Hair follicular keratinocyte (primary cell): ENCODE measurements around the gene AACS. TPM values are rescaled to one million over a fixed set of nuclear protein-coding genes. Genes with fewer than 3 reads are reported as not detected.

Experiments used
- total RNA-seq: library from RNA; depleted of rRNA; stranded (reverse); fragments of >200 nt; gene quantifications from 2 replicates; pipeline ENCODE4 v1.2.3, GENCODE V29; 2015

AACS gene, protein sequence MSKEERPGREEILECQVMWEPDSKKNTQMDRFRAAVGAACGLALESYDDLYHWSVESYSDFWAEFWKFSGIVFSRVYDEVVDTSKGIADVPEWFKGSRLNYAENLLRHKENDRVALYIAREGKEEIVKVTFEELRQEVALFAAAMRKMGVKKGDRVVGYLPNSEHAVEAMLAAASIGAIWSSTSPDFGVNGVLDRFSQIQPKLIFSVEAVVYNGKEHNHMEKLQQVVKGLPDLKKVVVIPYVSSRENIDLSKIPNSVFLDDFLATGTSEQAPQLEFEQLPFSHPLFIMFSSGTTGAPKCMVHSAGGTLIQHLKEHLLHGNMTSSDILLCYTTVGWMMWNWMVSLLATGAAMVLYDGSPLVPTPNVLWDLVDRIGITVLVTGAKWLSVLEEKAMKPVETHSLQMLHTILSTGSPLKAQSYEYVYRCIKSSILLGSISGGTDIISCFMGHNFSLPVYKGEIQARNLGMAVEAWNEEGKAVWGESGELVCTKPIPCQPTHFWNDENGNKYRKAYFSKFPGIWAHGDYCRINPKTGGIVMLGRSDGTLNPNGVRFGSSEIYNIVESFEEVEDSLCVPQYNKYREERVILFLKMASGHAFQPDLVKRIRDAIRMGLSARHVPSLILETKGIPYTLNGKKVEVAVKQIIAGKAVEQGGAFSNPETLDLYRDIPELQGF
- total RNA-seq: 41.0 and 57.5 TPM in 2 replicates

DNA sequence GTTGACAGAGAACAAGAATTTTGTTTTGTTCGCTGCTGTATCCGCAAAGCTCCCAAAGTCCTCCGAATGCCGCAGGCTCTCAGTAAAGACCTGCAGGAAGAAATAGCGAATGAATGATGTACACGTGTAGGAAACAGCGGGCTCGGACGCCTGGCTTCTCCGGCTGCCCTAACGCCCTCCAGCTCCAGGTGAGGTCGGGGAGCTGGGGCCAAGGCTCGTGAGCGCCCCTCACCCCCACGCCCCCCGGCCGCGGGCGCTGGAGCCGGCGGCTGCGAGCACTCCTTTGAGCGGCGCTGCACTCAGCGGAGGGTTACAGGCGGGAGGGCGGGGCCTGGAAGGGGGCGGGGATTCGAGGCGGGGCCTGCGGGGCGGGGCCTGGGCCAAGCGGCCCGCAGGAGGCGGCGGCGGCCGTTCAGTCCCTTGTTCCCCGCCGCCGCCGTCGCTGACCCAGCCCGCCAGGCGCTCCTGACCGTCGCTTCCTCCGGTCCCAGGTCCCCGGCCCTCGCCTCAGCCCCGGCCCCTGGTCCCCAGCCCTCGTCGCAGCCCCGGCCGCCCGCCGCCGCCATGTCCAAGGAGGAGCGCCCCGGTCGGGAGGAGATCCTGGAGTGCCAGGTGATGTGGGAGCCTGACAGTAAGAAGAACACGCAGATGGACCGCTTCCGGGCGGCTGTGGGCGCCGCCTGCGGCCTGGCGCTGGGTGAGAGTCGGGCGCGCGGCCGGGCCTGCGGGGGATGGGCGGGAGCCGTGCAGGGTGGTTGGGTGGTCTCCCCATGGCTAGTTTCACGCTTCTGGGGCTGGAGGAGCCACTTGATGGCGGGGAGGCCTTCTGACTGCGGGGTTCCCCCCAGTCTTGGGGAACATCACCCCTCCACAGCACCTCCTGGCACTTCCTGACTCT, at the start of gene AACS:
Gene AACS (plus strand): TSS at position 415 of the 898 bp plus-strand sequence. CDS start 150 bp downstream, at position 565.

GRCh38 chr12:125185740-125186470, 120.7 kb downstream of the AACS start, which contains the start of gene TMEM132B:
TMEM132B (plus strand) TSS chr12:125186386.

Other genes with a start within 250 kb of the AACS start
- 45.3 and 68.3 TPM in 2 replicates for gene SCARB1, start 201.6 kb upstream of the AACS start, total RNA-seq
- gene UBC, start 150.8 kb upstream of the AACS start, total RNA-seq: 930 and 1,435 TPM in 2 replicates
- 10.6 and 16.3 TPM in 2 replicates for gene DHX37, start 76.3 kb upstream of the AACS start, total RNA-seq
- gene BRI3BP, start 71.8 kb upstream of the AACS start, total RNA-seq: 13.1 and 17.3 TPM in 2 replicates
- 0.57 and 4.7 TPM in 2 replicates for gene TMEM132B, start 121.0 kb downstream of the AACS start, total RNA-seq